HCT116 (cell line): ENCODE measurements around the gene AHI1. TPM values are rescaled to one million over a fixed set of nuclear protein-coding genes. Genes with fewer than 3 reads are reported as not detected.

Source experiments
- ATAC-seq: fragments of 200-7000 bp; cut with Tn5 transposase; 2 replicates; pipeline ENCODE4 v1.9.1; 2020; ENCODE audit warnings: mild to moderate bottlenecking, moderate library complexity
- BruUV-seq: library from RNA; stranded (reverse); fragments of 400-500 nt; replicated peaks from 2 replicates; lab custom pipeline; 2021; lab: Mats Ljungman, UMichigan
- CTCF ChIA-PET: fragments of 300-600 bp; sonication (Branson Sonifier 250); formaldehyde crosslinking; loops from one replicate; lab custom pipeline; 2021; ENCODE audit warnings: antibody characterized with exemption; lab: Charles Lee
- POLR2A ChIA-PET: fragments of 300-600, 350-600 bp; sonication (Branson Sonifier 250); formaldehyde crosslinking; loops from one replicate; lab custom pipeline; 2021; ENCODE audit warnings: antibody characterized with exemption; lab: Charles Lee
- RAD21 ChIA-PET, 2 experiments: fragments of 300-600 bp; sonication (Branson Sonifier 250); formaldehyde crosslinking; loops; one replicate each; lab custom pipeline; 2023; ENCODE audit warnings: low total read pairs in 2 of 2; ENCODE audit not compliant: uncharacterized antibody in 2 of 2, unreplicated experiment in 2 of 2, low non-redundant PET in 1 of 2; lab: Charles Lee
- DNase-seq: peaks from one replicate; pipeline ENCODE4 v3.0.0-alpha.2; 2010; ENCODE audit warnings: low read depth, low spot score
- H2AFZ ChIP-seq: fragments of 200-600 bp; shearing (Covaris generic), sonication (generic); 2 replicates; pipeline ENCODE4 v1.6.1; 2017; ENCODE audit warnings: low read depth, mixed run types, mixed read lengths, antibody characterized with exemption, low read length; ENCODE audit not compliant: poor library complexity, severe bottlenecking
- H3K27ac ChIP-seq: 2 replicates; pipeline ENCODE4 v1.5.1; 2012; ENCODE audit warnings: low read depth, low read length
- H3K27me3 ChIP-seq: fragments of 200-600 bp; sonication (generic); 2 replicates; pipeline ENCODE4 v1.6.1; 2016; ENCODE audit warnings: mixed run types, low read length, mixed read lengths; ENCODE audit not compliant: insufficient read depth
- H3K36me3 ChIP-seq, 2 experiments: fragments of 200-500 bp in 1 of 2; fragments of 200-600 bp in 1 of 2; sonication (Bioruptor generic) in 1 of 2; sonication (generic) in 1 of 2; 2 replicates each; pipeline versions ENCODE4 v1.5.1 to v1.6.1; 2014 to 2016; ENCODE audit warnings: low read length in 2 of 2, inconsistent platforms in 1 of 2, mixed read lengths in 1 of 2, mixed run types in 1 of 2; ENCODE audit not compliant: insufficient read depth in 2 of 2, control insufficient read depth in 1 of 2
- H3K4me1 ChIP-seq, 2 experiments: fragments of 200-600 bp in 1 of 2; sonication (generic) in 1 of 2; 2 replicates each; pipeline versions ENCODE4 v1.5.1 to v1.6.1; 2012 to 2017; ENCODE audit warnings: low read length in 2 of 2, inconsistent platforms in 1 of 2, mild to moderate bottlenecking in 1 of 2, mixed read lengths in 1 of 2, mixed run types in 1 of 2, moderate library complexity in 1 of 2; ENCODE audit not compliant: insufficient read depth in 2 of 2, control insufficient read depth in 1 of 2
- H3K4me2 ChIP-seq: fragments of 200-600 bp; sonication (generic); 2 replicates; pipeline ENCODE4 v1.6.1; 2017; ENCODE audit warnings: mixed run types, low read length, mixed read lengths
- H3K4me3 ChIP-seq, 2 experiments: fragments of 200-600 bp in 1 of 2; sonication (generic) in 1 of 2; replicated peaks in 1 of 2; 2 replicates each; pipeline ENCODE4 v1.5.1; 2011 to 2016; ENCODE audit warnings: low read length in 2 of 2, control low read depth in 1 of 2, low read depth in 1 of 2, mild to moderate bottlenecking in 1 of 2, mixed read lengths in 1 of 2, mixed run types in 1 of 2
- H3K79me2 ChIP-seq: fragments of 200-600 bp; sonication (generic); 2 replicates; pipeline ENCODE4 v1.6.1; 2017; ENCODE audit warnings: mild to moderate bottlenecking, mixed run types, low read length, moderate library complexity, mixed read lengths; ENCODE audit not compliant: insufficient read depth
- H3K9ac ChIP-seq: fragments of 200-600 bp; sonication (generic); 2 replicates; pipeline ENCODE4 v1.6.1; 2016; ENCODE audit warnings: low read length, mixed read lengths
- H3K9me2 ChIP-seq: fragments of 200-600 bp; sonication (generic), shearing (Covaris generic); 2 replicates; pipeline ENCODE4 v1.6.1; 2017; ENCODE audit warnings: mixed run types, mild to moderate bottlenecking, moderate library complexity; ENCODE audit not compliant: insufficient read depth
- H3K9me3 ChIP-seq, 2 experiments: fragments of 200-500 bp in 1 of 2; fragments of 200-600 bp in 1 of 2; sonication (Bioruptor generic) in 1 of 2; sonication (generic) in 1 of 2; 2 replicates each; pipeline ENCODE4 v1.6.1; 2014 to 2017; ENCODE audit warnings: low read length in 2 of 2, mixed read lengths in 2 of 2, inconsistent platforms in 1 of 2, low read depth in 1 of 2, mild to moderate bottlenecking in 1 of 2, mixed run types in 1 of 2, moderate library complexity in 1 of 2; ENCODE audit not compliant: control insufficient read depth in 1 of 2, insufficient read depth in 1 of 2
- H4K20me1 ChIP-seq: fragments of 200-600 bp; sonication (generic), shearing (Covaris generic); 2 replicates; pipeline ENCODE4 v1.6.1; 2017; ENCODE audit warnings: mixed run types, mild to moderate bottlenecking, moderate library complexity; ENCODE audit not compliant: insufficient read depth
- CEBPB ChIP-seq: IDR thresholded peaks from 2 replicates; pipeline ENCODE4 v1.6.1; 2012; ENCODE audit warnings: low read depth
- CTCF ChIP-seq, 3 experiments: fragments of 200-600 bp in 1 of 3; sonication (generic) in 1 of 3; IDR thresholded peaks in 2 of 3; conservative IDR thresholded peaks in 1 of 3; 2 replicates each; pipeline ENCODE4 v1.5.1; 2012 to 2017; ENCODE audit warnings: low read depth in 2 of 3, low read length in 2 of 3, antibody characterized with exemption in 1 of 3, borderline replicate concordance in 1 of 3, control low read depth in 1 of 3, mild to moderate bottlenecking in 1 of 3, mixed read lengths in 1 of 3, mixed run types in 1 of 3, moderate library complexity in 1 of 3; ENCODE audit not compliant: insufficient read depth in 1 of 3
- EGR1 ChIP-seq: IDR thresholded peaks from 2 replicates; pipeline ENCODE4 v1.6.1; 2012; ENCODE audit warnings: low read depth
- JUND ChIP-seq: IDR thresholded peaks from 2 replicates; pipeline ENCODE4 v1.6.1; 2012
- POLR2A ChIP-seq: IDR thresholded peaks from 2 replicates; pipeline ENCODE4 v1.7.0; 2011; ENCODE audit warnings: borderline replicate concordance; ENCODE audit not compliant: insufficient read depth, insufficient read length; ENCODE audit errors: extremely low read depth
- POLR2AphosphoS5 ChIP-seq: IDR thresholded peaks from 2 replicates; pipeline ENCODE4 v1.6.1; 2011; ENCODE audit warnings: mild to moderate bottlenecking, low read depth, low read length, moderate library complexity
- SP1 ChIP-seq: IDR thresholded peaks from 2 replicates; pipeline ENCODE4 v1.6.1; 2012; ENCODE audit warnings: low read depth
- SRF ChIP-seq: IDR thresholded peaks from 2 replicates; pipeline ENCODE4 v1.6.1; 2012; ENCODE audit warnings: low read depth
- TCF7L2 ChIP-seq: IDR thresholded peaks from 2 replicates; pipeline ENCODE4 v1.7.0; 2011; ENCODE audit warnings: borderline replicate concordance, inconsistent platforms; ENCODE audit not compliant: insufficient read depth, insufficient read length; ENCODE audit errors: extremely low read depth
- ZFX ChIP-seq: fragments of 450-650 bp; IDR thresholded peaks from 2 replicates; pipeline ENCODE4 v1.6.1; 2017
- ZNF274 ChIP-seq: fragments of 200-500 bp; sonication (Bioruptor generic); IDR thresholded peaks from 2 replicates; pipeline ENCODE4 v1.6.1; 2014; ENCODE audit warnings: mild to moderate bottlenecking, low read depth, low read length, inconsistent platforms
- intact Hi-C: fragments of 100-400 bp; cut with micrococcal nuclease; formaldehyde crosslinking; loops from 2 replicates; pipeline ENCODE4 v1.10.0; 2022
- total RNA-seq: library from RNA; stranded (reverse); gene quantifications from one replicate; pipeline ENCODE4 v1.2.1, GENCODE V29; 2021; ENCODE audit not compliant: unreplicated experiment

AHI1 gene
- total RNA-seq, 1 experiment from 2014 or later, result 29.6 TPM

GRCh38 chr6:135320721-135321621 is 176.6 kb downstream of the AHI1 start:
- H3K27me3 ChIP-seq, result no peaks in the 10 kb centered on the region
- POLR2A ChIA-PET, result no interaction called here
- CTCF ChIA-PET, result no interaction called here
- no peak overlapping the region for H3K27ac ChIP-seq
- DNase-seq (no peak), ATAC-seq (no peak)
- no peaks in the 10 kb centered on the region for H3K79me2 ChIP-seq
- RAD21 ChIA-PET, result no interaction called here
- H3K4me2 ChIP-seq, result no peak overlapping the region
- H3K9me2 ChIP-seq, result no peaks in the 10 kb centered on the region
- no peak overlapping the region for H2AFZ ChIP-seq
- no peaks in the 10 kb centered on the region for H3K4me1 ChIP-seq
- TF ChIP-seq EGR1, result no peak
- TF ChIP-seq ZNF274, result no peak
- TF ChIP-seq JUND, result no peak
- no peak for TF ChIP-seq CEBPB
- no peak for TF ChIP-seq POLR2A
- no peak for TF ChIP-seq CTCF (IDR thresholded peaks at IDR 0.05 in 2 of 3, conservative IDR thresholded peaks at IDR 0.05 in 1 of 3; ENCODE audit: borderline replicate concordance in 1 of 3, insufficient read depth in 1 of 3, low read depth in 2 of 3, low read length in 2 of 3)
- no peak for TF ChIP-seq TCF7L2
- no peak for TF ChIP-seq POLR2AphosphoS5
- TF ChIP-seq ZFX, result no peak
- TF ChIP-seq SP1, result no peak
- no peak for TF ChIP-seq SRF
- no peaks in the 10 kb centered on the region for H3K9me3 ChIP-seq
- H3K36me3 ChIP-seq, result no peaks in the 10 kb centered on the region
- H3K9ac ChIP-seq, result no peak overlapping the region
- intact Hi-C loops, result no loop called here
- no peak overlapping the region for H3K4me3 ChIP-seq
- BruUV-seq, result no TSS peak
- no peaks in the 10 kb centered on the region for H4K20me1 ChIP-seq
